ENCODE results near the gene SKP1.
"Not testable (repeated sequence)": the region's sequence is repeated elsewhere in the genome, so short reads cannot be mapped to it uniquely, and the experiment has no call there.

The SKP1 gene

GRCh38 chr5:134177369-134178095, 782 bp upstream of the SKP1 start:
- no peak for DNase-seq (ENCODE audit: low read depth in 3 of 3)

GRCh38 chr5:134175921-134176510, 734 bp downstream of the SKP1 start:
- DNase-seq (ENCODE audit: low read depth in 3 of 3), result peak in 1 of 3 experiments; percentile 12

GRCh38 chr5:134174841-134175839, 1.6 kb downstream of the SKP1 start:
- DNase-seq (ENCODE audit: low read depth in 3 of 3), result no peak

GRCh38 chr5:134171972-134172371, 4.8 kb downstream of the SKP1 start:
- DNase-seq (ENCODE audit: low read depth in 3 of 3), result no peak

GRCh38 chr5:134162592-134162991, 14.2 kb downstream of the SKP1 start:
- no peak for DNase-seq (ENCODE audit: low read depth in 3 of 3)

GRCh38 chr5:134161513-134162395, 15.0 kb downstream of the SKP1 start:
- DNase-seq (ENCODE audit: low read depth in 3 of 3), result no peak

GRCh38 chr5:134153657-134154056, 23.1 kb downstream of the SKP1 start:
- no peak for DNase-seq (ENCODE audit: low read depth in 3 of 3)

- no peak for DNase-seq (ENCODE audit: low read depth in 3 of 3)
These were observed 23.5 kb downstream of the SKP1 start for GRCh38 chr5:134153241-134153640.

- not testable (repeated sequence) for DNase-seq (ENCODE audit: low read depth in 3 of 3)
These were observed 24.4 kb downstream of the SKP1 start for GRCh38 chr5:134152173-134152832.

GRCh38 chr5:134151723-134152122, 25.0 kb downstream of the SKP1 start:
- DNase-seq (ENCODE audit: low read depth in 3 of 3), result no peak

- DNase-seq (ENCODE audit: low read depth in 3 of 3), result no peak
These were observed 27.0 kb downstream of the SKP1 start for GRCh38 chr5:134149571-134150303.

- no peak for DNase-seq (ENCODE audit: low read depth in 3 of 3)
These were observed 27.7 kb downstream of the SKP1 start for GRCh38 chr5:134148986-134149539.

- no peak for DNase-seq (ENCODE audit: low read depth in 3 of 3)
These were observed 28.4 kb downstream of the SKP1 start for GRCh38 chr5:134148316-134148715.

GRCh38 chr5:134146651-134147518, 29.9 kb downstream of the SKP1 start:
- no peak for DNase-seq (ENCODE audit: low read depth in 3 of 3)

- peak; percentile 65 to 84 (median 71) for DNase-seq (ENCODE audit: low read depth in 3 of 3)
These were observed 30.8 kb downstream of the SKP1 start for GRCh38 chr5:134145779-134146581.

- DNase-seq (ENCODE audit: low read depth in 3 of 3), result no peak
These were observed 31.6 kb downstream of the SKP1 start for GRCh38 chr5:134145041-134145757.

All from stimulated activated CD4-positive, alpha-beta T cell treated with anti-CD3 and anti-CD28 coated beads, TNF-alpha, amount 100 ng/mL, for 24 hours (primary cell).